Lower leg skin (tissue), 3 donors: Measurements from ENCODE around the gene RPL38.

Experiments
- CTCF ChIP-seq, 3 donors: fragments of 450-650 bp; IDR thresholded peaks; one replicate each; pipeline ENCODE4 v1.5.1; 2016; ENCODE audit warnings: antibody characterized with exemption in 3 of 3, mild to moderate bottlenecking in 3 of 3, moderate library complexity in 2 of 3
- POLR2A ChIP-seq, 2 donors: fragments of 450-650 bp; IDR thresholded peaks; one replicate each; pipeline ENCODE4 v1.6.1; 2016 to 2017; ENCODE audit warnings: antibody characterized with exemption in 2 of 2, mild to moderate bottlenecking in 1 of 2, moderate library complexity in 1 of 2

- TF ChIP-seq CTCF (IDR thresholded peaks at IDR 0.05) (no peak), POLR2A (IDR thresholded peaks at IDR 0.05) (no peak)
These were observed 16.7 kb downstream of the RPL38 start for GRCh38 chr17:74220219-74220618.
